HL-60/S4 treated with retinoic acid at 250 ng/mL for 4 days and 3 days (cell line): ENCODE data around the gene PALD1.

Source experiments
- in situ Hi-C: fragments of 300-500 bp; cut with MboI; formaldehyde crosslinking; loops from 2 replicates; pipeline ENCODE4 v1.7.0; 2022; ENCODE audit warnings: low sequenced_read_pairs

PALD1 gene

GRCh38 chr10:70478191-70479164 lies at the start of gene PALD1:
Gene PALD1, plus strand, starts transcription at chr10:70478767. Its CDS starts 47,185 bp downstream, at chr10:70525952.
- in situ Hi-C loops, result no loop called here

GRCh38 chr10:70430493-70431445 lies 47.8 kb upstream of the PALD1 start:
- in situ Hi-C loops, result no loop called here

DNA sequence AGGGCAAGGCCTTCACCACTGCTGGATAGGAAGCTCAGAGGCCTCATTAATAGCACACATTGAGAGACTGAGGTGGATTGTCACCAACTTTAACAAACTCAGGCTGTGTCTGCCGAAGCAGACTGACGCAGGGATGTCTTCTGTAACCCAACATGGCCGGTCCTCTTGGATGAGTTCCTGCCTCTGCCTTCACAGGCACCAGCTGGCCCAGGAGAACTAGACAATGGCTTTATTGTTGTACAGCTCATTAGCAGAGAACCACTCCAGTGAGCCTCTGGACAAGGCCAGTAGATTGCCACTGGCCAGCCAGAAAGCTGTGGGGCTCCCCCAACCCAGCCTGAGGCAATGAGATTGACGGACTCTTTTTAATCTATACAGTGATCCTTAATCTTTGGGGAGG lies 46.5 kb upstream of the PALD1 start:
- in situ Hi-C loops, result no loop called here

DNA sequence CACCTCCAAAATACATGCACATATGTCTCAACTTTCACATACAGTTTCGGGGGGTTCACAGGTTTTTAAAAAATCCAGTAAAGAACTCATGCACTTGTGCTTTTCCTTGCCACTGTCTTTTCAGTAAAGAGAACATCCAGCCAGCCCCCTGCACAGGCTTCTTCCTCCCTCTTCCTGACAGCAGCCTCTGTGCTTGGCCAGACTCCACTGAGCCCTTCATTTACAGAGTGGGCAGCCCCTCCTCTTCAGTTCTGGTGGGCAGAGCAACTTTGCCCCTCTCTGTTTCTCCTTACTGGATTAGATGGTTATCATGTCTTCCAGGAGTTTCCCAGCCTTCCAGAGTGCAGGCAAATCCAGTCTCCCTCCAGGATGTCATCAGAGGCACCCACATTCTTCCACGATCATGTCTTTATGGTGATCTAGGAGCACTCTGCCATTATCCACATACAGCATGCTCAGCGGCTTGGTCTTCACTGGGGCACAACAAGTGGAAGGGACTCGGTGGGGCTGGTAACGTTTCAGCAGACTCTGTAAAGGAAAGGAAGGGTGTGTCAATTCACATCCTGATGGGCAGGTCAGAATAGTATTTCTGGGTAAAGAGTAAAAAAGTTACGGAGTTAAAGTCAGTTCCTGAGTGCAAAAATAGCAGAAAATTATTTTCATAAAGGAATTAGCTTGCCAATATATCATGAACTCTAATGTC lies 45.9 kb upstream of the PALD1 start:
- in situ Hi-C loops, result no loop called here

GRCh38 chr10:70433581-70434280 lies 44.8 kb upstream of the PALD1 start:
- in situ Hi-C loops, result no loop called here

DNA sequence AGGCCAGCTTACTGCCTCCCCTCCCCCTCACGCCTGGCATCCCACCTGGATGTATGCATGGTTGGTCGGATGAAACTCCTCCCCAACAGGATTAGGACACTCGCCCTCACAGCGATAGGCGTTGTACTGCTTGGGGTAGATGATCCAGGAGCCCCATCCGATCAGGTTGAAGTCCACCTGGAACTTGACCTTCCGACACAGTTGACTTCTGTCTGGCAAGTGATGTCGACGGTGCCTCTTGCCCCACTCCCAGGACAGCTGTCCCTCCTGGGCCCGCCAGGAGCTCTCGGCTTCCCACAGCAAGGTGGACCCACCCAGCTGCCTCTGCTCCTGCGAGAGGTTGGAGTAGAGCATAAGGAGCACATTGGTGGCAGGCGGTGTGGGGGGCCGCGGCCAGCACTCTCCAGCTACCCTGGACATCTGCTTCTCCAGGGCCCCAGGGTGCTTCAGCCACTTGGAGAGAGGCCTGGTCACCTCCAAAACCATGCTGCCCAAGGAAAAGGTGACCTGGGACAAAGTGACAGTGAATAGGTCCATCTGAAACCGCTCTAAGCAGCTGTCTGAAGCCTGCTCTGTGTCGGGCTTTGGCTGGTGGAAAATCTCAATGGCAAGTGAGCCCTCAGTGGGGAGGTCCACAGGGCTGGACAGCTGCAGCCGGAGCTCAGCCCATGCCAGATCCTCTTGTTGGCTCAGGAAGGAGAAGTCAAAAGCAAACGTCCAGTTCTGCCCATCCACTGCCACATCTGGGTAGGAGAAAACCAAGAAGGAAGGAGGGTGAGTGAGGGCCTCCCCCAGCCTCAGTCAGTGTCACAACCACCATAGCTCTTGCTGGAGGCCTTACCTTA lies 43.1 kb upstream of the PALD1 start:
- in situ Hi-C loops, result no loop called here

DNA sequence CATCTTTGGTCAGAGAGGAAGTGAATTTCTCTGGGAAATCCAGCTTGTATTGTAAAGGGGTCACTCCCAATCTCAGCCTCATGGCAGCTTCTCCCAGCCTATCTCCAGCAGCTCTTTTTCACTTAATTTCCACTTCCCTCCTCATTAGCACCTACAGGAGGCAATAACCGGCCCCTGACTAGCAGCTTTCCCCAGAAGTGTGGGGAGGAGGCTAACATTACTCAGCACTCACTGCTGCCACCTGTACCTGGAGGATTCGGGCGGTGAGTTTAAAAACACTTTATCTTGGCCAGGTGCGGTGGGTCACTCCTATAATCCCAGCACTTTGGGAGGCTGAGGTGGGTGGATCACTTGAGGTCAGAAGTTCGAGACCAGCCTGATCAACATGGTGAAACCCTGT lies 40.8 kb upstream of the PALD1 start:
- in situ Hi-C loops, result no loop called here

DNA sequence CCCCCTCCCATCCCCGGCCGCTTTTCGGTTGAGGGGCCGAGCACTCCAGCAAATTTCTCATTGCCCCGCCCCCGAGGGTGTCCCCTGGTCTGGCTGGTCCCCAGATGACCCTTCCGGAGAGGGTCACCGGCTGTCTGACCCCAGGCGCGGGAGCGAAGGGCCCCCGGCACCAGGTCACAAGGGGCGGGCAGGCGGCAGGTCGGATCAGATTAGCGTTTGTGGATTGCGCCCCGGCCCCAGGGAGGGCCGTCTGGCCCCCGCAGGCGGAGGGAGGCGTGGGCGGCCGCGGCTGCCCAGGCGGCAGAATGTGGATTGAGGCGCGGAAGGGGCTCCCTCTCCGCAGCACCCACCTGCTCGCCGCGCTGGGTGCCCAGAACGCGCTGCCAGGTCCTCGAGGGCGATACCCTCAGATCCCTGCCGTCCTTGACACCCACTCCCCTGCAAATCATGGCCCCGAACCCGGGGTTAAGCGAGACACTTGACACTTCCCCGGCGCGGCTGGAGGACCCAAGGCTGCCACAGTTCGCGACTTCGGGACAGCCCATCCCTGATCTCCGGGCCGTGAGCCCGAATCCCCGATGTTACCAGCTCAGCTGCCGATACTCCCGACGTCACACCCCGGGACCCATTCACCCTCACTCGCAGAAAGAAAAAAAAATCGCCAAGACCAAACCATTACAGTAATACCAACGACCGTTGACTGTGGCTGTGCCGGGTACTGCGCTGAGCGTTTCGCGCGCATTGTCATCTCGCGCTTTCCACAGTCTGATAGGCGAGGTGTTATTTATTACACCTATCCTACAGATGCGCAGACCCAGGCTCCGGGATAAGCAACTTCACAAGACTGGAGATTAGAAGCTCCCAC lies 38.0 kb upstream of the PALD1 start:
- in situ Hi-C loops, result no loop called here

DNA sequence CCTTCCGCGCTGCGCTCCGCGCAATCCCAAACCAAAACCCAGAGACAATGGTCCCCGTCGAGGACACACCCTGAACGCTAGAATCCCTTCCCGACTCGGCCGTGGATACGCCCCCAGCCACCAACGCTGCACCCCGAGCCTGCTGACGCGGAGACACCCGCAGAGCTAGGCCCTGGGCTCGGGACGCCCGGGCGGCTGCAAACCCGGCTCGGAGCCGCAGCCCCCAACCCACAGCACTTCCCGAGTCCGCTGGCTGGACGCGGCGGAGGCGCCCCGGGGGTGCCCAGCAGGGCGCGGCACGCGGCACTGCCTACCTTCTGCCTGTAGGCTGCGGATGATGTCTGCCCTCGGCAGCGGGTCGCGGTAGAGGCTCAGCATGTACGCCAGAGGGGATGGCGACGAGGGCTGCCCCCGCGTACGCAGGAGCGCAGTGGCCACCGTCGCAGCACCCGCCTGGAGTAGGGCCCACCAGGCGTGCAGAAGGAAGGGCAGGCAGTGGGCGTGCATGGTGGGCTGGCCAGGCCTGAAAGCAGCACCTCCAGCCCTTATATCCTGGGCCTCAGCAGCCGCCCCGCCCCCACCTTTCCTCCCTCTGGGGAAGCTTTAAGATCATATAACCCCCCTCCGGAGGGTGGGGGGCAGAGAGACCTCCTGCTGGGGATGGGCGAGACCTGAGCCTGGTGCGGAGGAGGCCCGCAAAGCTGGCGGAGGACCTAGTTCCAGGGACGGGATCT lies 37.2 kb upstream of the PALD1 start, which contains the start of gene NODAL:
TSS of gene NODAL (minus strand) at position 521 of the 734 bp plus-strand sequence. CDS start at position 507, 14 bp downstream.
- in situ Hi-C loops, result no loop called here

DNA sequence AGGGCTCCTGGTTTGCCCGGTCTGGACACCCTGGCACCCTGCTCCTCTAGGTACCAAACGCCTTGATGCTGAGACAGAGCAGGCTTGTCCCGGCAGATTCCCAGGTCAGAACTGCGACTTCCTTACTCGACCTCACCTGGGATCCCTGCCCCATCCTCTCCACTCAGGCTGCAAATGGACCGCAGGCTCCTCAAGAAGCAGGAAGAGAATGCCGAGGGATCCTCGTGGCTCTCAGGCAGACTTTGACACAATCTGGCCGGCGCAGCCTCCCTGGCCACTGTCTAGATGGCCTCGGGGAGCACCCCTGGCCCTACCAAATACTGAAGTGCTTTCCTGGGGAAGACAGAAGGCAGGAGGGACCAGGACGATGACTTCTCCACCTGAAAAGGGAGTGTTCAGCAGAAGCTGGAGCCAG lies 36.7 kb upstream of the PALD1 start:
- in situ Hi-C loops, result no loop called here

- in situ Hi-C loops, result no loop called here
Observed at GRCh38 chr10:70442332-70442988, 36.1 kb upstream of the PALD1 start.

DNA sequence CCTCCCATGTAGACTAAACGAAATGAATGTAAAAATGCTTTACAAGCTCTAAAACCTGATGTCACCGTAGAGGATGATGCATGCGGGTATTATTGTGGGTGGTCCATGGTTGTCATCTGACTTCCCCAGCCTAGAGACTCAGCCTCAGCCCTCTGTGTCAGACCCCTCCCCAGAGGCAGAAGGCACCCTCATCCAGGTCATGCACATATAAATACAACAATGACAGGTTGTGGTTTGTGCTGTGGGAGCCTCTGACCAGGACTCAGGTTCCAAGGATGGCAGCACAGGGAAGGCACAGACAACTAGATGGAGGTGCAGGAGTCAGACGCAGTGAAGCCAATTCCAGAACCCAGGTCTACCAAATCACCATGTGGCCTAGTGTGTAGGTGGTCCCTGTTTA lies 33.8 kb upstream of the PALD1 start:
- in situ Hi-C loops, result no loop called here

GRCh38 chr10:70445718-70446657 lies 32.6 kb upstream of the PALD1 start:
- in situ Hi-C loops, result no loop called here

- in situ Hi-C loops, result no loop called here
Observed at GRCh38 chr10:70448236-70448635, 30.3 kb upstream of the PALD1 start.

GRCh38 chr10:70455213-70455630 lies 23.3 kb upstream of the PALD1 start:
- in situ Hi-C loops, result no loop called here

GRCh38 chr10:70456164-70456563 lies 22.4 kb upstream of the PALD1 start:
- in situ Hi-C loops, result no loop called here
